A549 (cell line): ENCODE results near the gene ARHGEF18. TPM values are rescaled to one million over a fixed set of nuclear protein-coding genes. Genes with fewer than 3 reads are reported as not detected.
A peak's percentile ranks its signal among the peaks of the same experiment; 100 is the strongest.

Experiments
- ATAC-seq, 2 experiments: fragments of 200-7000 bp in 1 of 2; fragments of >200 bp in 1 of 2; cut with Nextera tagmentation in 1 of 2; cut with Tn5 transposase in 1 of 2; 3 replicates each; pipeline versions ENCODE4 v1.8.0 to v1.9.1; 2018 to 2020; ENCODE audit warnings: mild to moderate bottlenecking in 1 of 2, moderate library complexity in 1 of 2
- CTCF ChIA-PET: fragments of 300-600 bp; sonication (Branson Sonifier 250); formaldehyde crosslinking; extraction: SDS; loops from one replicate; lab custom pipeline; 2021; ENCODE audit warnings: antibody characterized with exemption, inconsistent platforms; lab: Yijun Ruan, JAX
- POLR2A ChIA-PET: fragments of 350-600 bp; formaldehyde crosslinking; extraction: SDS; loops from one replicate; lab custom pipeline; 2021; ENCODE audit warnings: antibody characterized with exemption, inconsistent platforms; lab: Yijun Ruan, JAX
- DNase-seq, 2 experiments: peaks; one replicate each; pipeline versions ENCODE4 v3.0.0 to v3.0.0-alpha.2; 2011 to 2016; ENCODE audit warnings: low read depth in 1 of 2, low spot score in 1 of 2
- FAIRE-seq: peaks from 2 replicates; lab custom pipeline; 2011; peaks lifted over from hg19 to GRCh38; lab: Jason Lieb, UNC
- H3K27ac ChIP-seq, 2 experiments: fragments of >200 bp; sonication (Bioruptor Twin); formaldehyde crosslinking; 3 replicates each; pipeline ENCODE4 v1.5.1; 2016 to 2017
- H3K4me1 ChIP-seq: fragments of >200 bp; sonication (Bioruptor Twin); formaldehyde crosslinking; 3 replicates; pipeline ENCODE4 v1.6.1; 2016
- H3K4me2 ChIP-seq: fragments of >200 bp; sonication (Bioruptor Twin); formaldehyde crosslinking; 3 replicates; pipeline ENCODE4 v1.6.1; 2016
- H3K4me3 ChIP-seq: fragments of >200 bp; sonication (Bioruptor Twin); formaldehyde crosslinking; 3 replicates; pipeline ENCODE4 v1.5.1; 2016
- H3K9me3 ChIP-seq: fragments of >200 bp; sonication (Bioruptor Twin); formaldehyde crosslinking; 3 replicates; pipeline ENCODE4 v1.6.1; 2016
- CHD2 ChIP-seq: fragments of 150-350 bp; IDR thresholded peaks from 2 replicates; pipeline ENCODE4 v1.6.1; 2014; ENCODE audit warnings: low read length; ENCODE audit not compliant: partially characterized antibody
- CHD4 ChIP-seq: fragments of 200-600 bp; sonication (generic); IDR thresholded peaks from 2 replicates; pipeline ENCODE4 v1.6.1; 2016; ENCODE audit warnings: antibody characterized with exemption, mild to moderate bottlenecking, borderline replicate concordance
- HOXB5 ChIP-seq: fragments of 250-450 bp; sonication (Bioruptor Pico); IDR thresholded peaks from 2 replicates; pipeline ENCODE4 v1.5.0; 2020; ENCODE audit warnings: mild to moderate bottlenecking, moderate library complexity
- SREBF2 ChIP-seq: fragments of 450-650 bp; IDR thresholded peaks from 2 replicates; pipeline ENCODE4 v1.6.1; 2014; ENCODE audit warnings: mild to moderate bottlenecking, moderate library complexity
- WGBS: methylation state at CpG from one replicate; pipeline ENCODE4 v1.1.6; 2017; ENCODE audit errors: missing lambda C conversion rate; 5-methylcytosine and 5-hydroxymethylcytosine counted together
- polyA plus RNA-seq, 4 experiments: library from polyadenylated mRNA; depleted of rRNA in 3 of 4; stranded (reverse); fragments of >200 nt; fragmentation: RNase III in 1 of 4; extraction: RNeasy Plus Mini Kit Qiagen cat#74134 plus additional on column Dnase treatment in 1 of 4; gene quantifications; 2 replicates in 3 of 4; 3 replicates in 1 of 4; pipeline ENCODE4 v1.2.3, GENCODE V29; 2011 to 2017
- TF ChIP-seq, protein P1 (sequence below): fragments of 250-450 bp; sonication (Bioruptor Pico); IDR thresholded peaks from 2 replicates; pipeline ENCODE4 v1.5.0; 2020; ENCODE audit warnings: low read depth, mild to moderate bottlenecking, moderate library complexity
- TF ChIP-seq, protein P2 (sequence below): fragments of 200-600 bp; sonication (generic); IDR thresholded peaks from 2 replicates; pipeline ENCODE4 v1.6.1; 2016; ENCODE audit warnings: antibody characterized with exemption, mild to moderate bottlenecking, moderate library complexity

Gene ARHGEF18
- polyA plus RNA-seq, 2 of the 4 experiments (the other 2 are of a cell fraction): 7.4 to 20.7 TPM

DNA sequence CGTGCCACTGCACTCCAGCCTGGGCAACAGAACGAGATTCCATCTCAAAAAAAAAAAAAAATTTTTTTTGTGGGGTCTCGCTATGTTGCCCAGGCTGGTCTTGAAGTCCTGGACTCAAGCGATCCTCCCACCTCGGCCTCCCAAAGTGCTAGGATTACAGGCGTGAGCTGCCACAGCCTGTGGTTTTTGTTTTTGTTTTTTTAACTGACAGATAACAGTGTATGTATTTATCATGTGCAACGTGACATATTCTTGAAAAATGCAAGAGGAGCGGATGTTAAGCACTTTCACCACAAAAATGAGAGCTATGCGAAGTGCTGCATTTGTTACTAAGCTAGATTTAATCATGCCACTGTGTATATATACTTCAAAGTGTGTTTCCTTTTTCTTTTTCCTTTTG is 49.0 kb downstream of the ARHGEF18 start:
- FAIRE-seq (no peak), ATAC-seq (no peak), DNase-seq (no peak)
- ChIA-PET POLR2A (no interaction called here), CTCF (interaction anchor here (1.3 kb wide), 1 partner anchor 18 kb away, joined by 4 read pairs; no protein-coding TSS in a partner anchor)
- H3K9me3 ChIP-seq: no peaks in the 10 kb centered on the region
- TF ChIP-seq CHD2: no peak
- TF ChIP-seq HOXB5: no peak
- TF ChIP-seq, protein P1, sequence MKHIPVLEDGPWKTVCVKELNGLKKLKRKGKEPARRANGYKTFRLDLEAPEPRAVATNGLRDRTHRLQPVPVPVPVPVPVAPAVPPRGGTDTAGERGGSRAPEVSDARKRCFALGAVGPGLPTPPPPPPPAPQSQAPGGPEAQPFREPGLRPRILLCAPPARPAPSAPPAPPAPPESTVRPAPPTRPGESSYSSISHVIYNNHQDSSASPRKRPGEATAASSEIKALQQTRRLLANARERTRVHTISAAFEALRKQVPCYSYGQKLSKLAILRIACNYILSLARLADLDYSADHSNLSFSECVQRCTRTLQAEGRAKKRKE (CRISPR knock-in tag): no peak
- TF ChIP-seq SREBF2: no peak
- TF ChIP-seq CHD4: no peak
- TF ChIP-seq, protein P2, sequence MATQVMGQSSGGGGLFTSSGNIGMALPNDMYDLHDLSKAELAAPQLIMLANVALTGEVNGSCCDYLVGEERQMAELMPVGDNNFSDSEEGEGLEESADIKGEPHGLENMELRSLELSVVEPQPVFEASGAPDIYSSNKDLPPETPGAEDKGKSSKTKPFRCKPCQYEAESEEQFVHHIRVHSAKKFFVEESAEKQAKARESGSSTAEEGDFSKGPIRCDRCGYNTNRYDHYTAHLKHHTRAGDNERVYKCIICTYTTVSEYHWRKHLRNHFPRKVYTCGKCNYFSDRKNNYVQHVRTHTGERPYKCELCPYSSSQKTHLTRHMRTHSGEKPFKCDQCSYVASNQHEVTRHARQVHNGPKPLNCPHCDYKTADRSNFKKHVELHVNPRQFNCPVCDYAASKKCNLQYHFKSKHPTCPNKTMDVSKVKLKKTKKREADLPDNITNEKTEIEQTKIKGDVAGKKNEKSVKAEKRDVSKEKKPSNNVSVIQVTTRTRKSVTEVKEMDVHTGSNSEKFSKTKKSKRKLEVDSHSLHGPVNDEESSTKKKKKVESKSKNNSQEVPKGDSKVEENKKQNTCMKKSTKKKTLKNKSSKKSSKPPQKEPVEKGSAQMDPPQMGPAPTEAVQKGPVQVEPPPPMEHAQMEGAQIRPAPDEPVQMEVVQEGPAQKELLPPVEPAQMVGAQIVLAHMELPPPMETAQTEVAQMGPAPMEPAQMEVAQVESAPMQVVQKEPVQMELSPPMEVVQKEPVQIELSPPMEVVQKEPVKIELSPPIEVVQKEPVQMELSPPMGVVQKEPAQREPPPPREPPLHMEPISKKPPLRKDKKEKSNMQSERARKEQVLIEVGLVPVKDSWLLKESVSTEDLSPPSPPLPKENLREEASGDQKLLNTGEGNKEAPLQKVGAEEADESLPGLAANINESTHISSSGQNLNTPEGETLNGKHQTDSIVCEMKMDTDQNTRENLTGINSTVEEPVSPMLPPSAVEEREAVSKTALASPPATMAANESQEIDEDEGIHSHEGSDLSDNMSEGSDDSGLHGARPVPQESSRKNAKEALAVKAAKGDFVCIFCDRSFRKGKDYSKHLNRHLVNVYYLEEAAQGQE: no peak
- peak overlapping the region; percentile 88 for H3K4me2 ChIP-seq
- WGBS: 91% methylated on average over 9 of the region's 9 CpGs
- no peak overlapping the region for H3K4me3 ChIP-seq
- H3K4me1 ChIP-seq: peaks cover 52% of the 10 kb centered on the region
- H3K27ac ChIP-seq: peak overlapping the region; percentile 77 to 85

Other genes starting within 250 kb of the ARHGEF18 start
- 3.3 and 4.4 TPM in 2 replicates for gene INSR, start 54.5 kb upstream of the ARHGEF18 start, polyA plus RNA-seq (2011; rRNA removed)
- gene INSR, start 54.5 kb upstream of the ARHGEF18 start, polyA plus RNA-seq (2017; fragmentation: RNase III; extraction: RNeasy Plus Mini Kit Qiagen cat#74134 plus additional on column Dnase treatment): 1.2 to 2.0 TPM (median 1.8 TPM) in 3 replicates
- gene PEX11G, start 140.1 kb downstream of the ARHGEF18 start, polyA plus RNA-seq (2011; rRNA removed): 1.3 and 1.5 TPM in 2 replicates
- 1.8 to 2.9 TPM (median 1.9 TPM) in 3 replicates for gene PEX11G, start 140.1 kb downstream of the ARHGEF18 start, polyA plus RNA-seq (2017; fragmentation: RNase III; extraction: RNeasy Plus Mini Kit Qiagen cat#74134 plus additional on column Dnase treatment)
- 9.5 and 9.9 TPM in 2 replicates for gene ZNF358, start 167.2 kb downstream of the ARHGEF18 start, polyA plus RNA-seq (2011; rRNA removed)
- gene ZNF358, start 167.2 kb downstream of the ARHGEF18 start, polyA plus RNA-seq (2017; fragmentation: RNase III; extraction: RNeasy Plus Mini Kit Qiagen cat#74134 plus additional on column Dnase treatment): 10.7 to 15.4 TPM (median 14.0 TPM) in 3 replicates
- 13.1 and 13.5 TPM in 2 replicates for gene MCOLN1, start 173.7 kb downstream of the ARHGEF18 start, polyA plus RNA-seq (2011; rRNA removed)
- 8.4 to 13.4 TPM (median 12.6 TPM) in 3 replicates for gene MCOLN1, start 173.7 kb downstream of the ARHGEF18 start, polyA plus RNA-seq (2017; fragmentation: RNase III; extraction: RNeasy Plus Mini Kit Qiagen cat#74134 plus additional on column Dnase treatment)
- gene PNPLA6, start 186.8 kb downstream of the ARHGEF18 start, polyA plus RNA-seq (2011; rRNA removed): 13.8 and 17.0 TPM in 2 replicates
- 40.8 to 66.1 TPM (median 58.1 TPM) in 3 replicates for gene PNPLA6, start 186.8 kb downstream of the ARHGEF18 start, polyA plus RNA-seq (2017; fragmentation: RNase III; extraction: RNeasy Plus Mini Kit Qiagen cat#74134 plus additional on column Dnase treatment)
- 0.81 and 1.3 TPM in 2 replicates for gene CAMSAP3, start 246.9 kb downstream of the ARHGEF18 start, polyA plus RNA-seq (2011; rRNA removed)
- gene CAMSAP3, start 246.9 kb downstream of the ARHGEF18 start, polyA plus RNA-seq (2017; fragmentation: RNase III; extraction: RNeasy Plus Mini Kit Qiagen cat#74134 plus additional on column Dnase treatment): 2.4 to 3.6 TPM (median 2.9 TPM) in 3 replicates